H1 (cell line): ENCODE data around the gene KRT83. TPM values are rescaled to one million over a fixed set of nuclear protein-coding genes. Genes with fewer than 3 reads are reported as not detected.

Source experiments
- CTCF ChIA-PET: fragments of 300-600 bp; sonication (Branson Sonifier 250); formaldehyde crosslinking; loops from one replicate; lab custom pipeline; 2021; ENCODE audit not compliant: partially characterized antibody; lab: Charles Lee
- POLR2A ChIA-PET: fragments of 300-600 bp; sonication (Branson Sonifier 250); formaldehyde crosslinking; loops from one replicate; lab custom pipeline; 2021; ENCODE audit warnings: inconsistent platforms; ENCODE audit not compliant: partially characterized antibody; lab: Charles Lee
- DNase-seq, 2 experiments: peaks; one replicate each; pipeline versions ENCODE4 v3.0.0 to v3.0.0-alpha.2; 2010 to 2022; ENCODE audit warnings: low spot score in 2 of 2, low read depth in 1 of 2, mixed read lengths in 1 of 2
- FAIRE-seq: peaks from 2 replicates; lab custom pipeline; 2011; peaks lifted over from hg19 to GRCh38; lab: Jason Lieb, UNC
- H2AFZ ChIP-seq: 2 replicates; pipeline ENCODE4 v1.8.1; 2012; ENCODE audit warnings: low read length, inconsistent platforms
- H2AK5ac ChIP-seq: 2 replicates; pipeline ENCODE4 v1.6.1; 2013; ENCODE audit warnings: low read depth, low read length
- H2BK120ac ChIP-seq: replicated peaks from 2 replicates; pipeline ENCODE3; 2013; ENCODE audit warnings: low read depth, low read length, inconsistent platforms
- H2BK12ac ChIP-seq: 2 replicates; pipeline ENCODE4 v1.6.1; 2013; ENCODE audit warnings: low read depth, low read length
- H2BK15ac ChIP-seq: 2 replicates; pipeline ENCODE4 v1.6.1; 2013; ENCODE audit warnings: low read length
- H2BK20ac ChIP-seq: 2 replicates; pipeline ENCODE4 v1.6.1; 2013; ENCODE audit warnings: low read length
- H2BK5ac ChIP-seq: 2 replicates; pipeline ENCODE4 v1.6.1; 2013; ENCODE audit warnings: low read depth, low read length
- H3K14ac ChIP-seq: 2 replicates; pipeline ENCODE4 v1.6.1; 2013; ENCODE audit warnings: inconsistent platforms; ENCODE audit not compliant: insufficient read length
- H3K18ac ChIP-seq: 2 replicates; pipeline ENCODE4 v1.6.1; 2013; ENCODE audit warnings: low read length; ENCODE audit errors: extremely low read depth
- H3K23ac ChIP-seq: 2 replicates; pipeline ENCODE4 v1.6.1; 2013; ENCODE audit warnings: inconsistent platforms; ENCODE audit not compliant: insufficient read length
- H3K23me2 ChIP-seq: 2 replicates; pipeline ENCODE4 v1.6.1; 2013; ENCODE audit warnings: low read depth, low read length
- H3K27ac ChIP-seq: 2 replicates; pipeline ENCODE4 v1.6.1; 2011; ENCODE audit warnings: low read depth, low read length, inconsistent platforms
- H3K27me3 ChIP-seq, 4 experiments: replicated peaks in 1 of 4; 1 replicate in 1 of 4; 2 replicates in 3 of 4; pipeline versions ENCODE4 v1.6.1 to v1.8.1; 2011 to 2013; ENCODE audit warnings: low read length in 3 of 4, mild to moderate bottlenecking in 3 of 4, inconsistent platforms in 2 of 4, mixed read lengths in 2 of 4, moderate library complexity in 1 of 4; ENCODE audit not compliant: control insufficient read depth in 3 of 4, insufficient read depth in 3 of 4; ENCODE audit errors: extremely low read depth in 1 of 4
- H3K36me3 ChIP-seq, 4 experiments: 2 replicates each; pipeline versions ENCODE4 v1.6.1 to v1.8.1; 2011 to 2013; ENCODE audit warnings: mild to moderate bottlenecking in 4 of 4, low read length in 3 of 4, moderate library complexity in 2 of 4, control low read depth in 1 of 4, inconsistent platforms in 1 of 4; ENCODE audit not compliant: insufficient read depth in 4 of 4, control insufficient read depth in 2 of 4
- H3K4ac ChIP-seq: replicated peaks from 2 replicates; pipeline ENCODE3; 2013; ENCODE audit warnings: low read length, low read depth, mixed read lengths, inconsistent platforms; ENCODE audit not compliant: insufficient read length
- H3K4me1 ChIP-seq, 4 experiments: replicated peaks in 1 of 4; 1 replicate in 1 of 4; 2 replicates in 3 of 4; pipeline versions ENCODE4 v1.6.1 to v1.8.1; 2011 to 2013; ENCODE audit warnings: low read length in 3 of 4, inconsistent platforms in 2 of 4, mixed read lengths in 1 of 4; ENCODE audit not compliant: insufficient read depth in 4 of 4, control insufficient read depth in 3 of 4
- H3K4me2 ChIP-seq, 2 experiments: 2 replicates each; pipeline versions ENCODE4 v1.6.1 to v1.8.1; 2011 to 2013; ENCODE audit warnings: low read depth in 2 of 2, low read length in 2 of 2, control low read depth in 1 of 2, inconsistent platforms in 1 of 2, mild to moderate bottlenecking in 1 of 2; ENCODE audit not compliant: insufficient read depth in 1 of 2
- H3K4me3 ChIP-seq, 4 experiments: fragments of 200-600, 300-600 bp in 1 of 4; sonication (generic), shearing (Covaris generic), sonication (Bioruptor Twin) in 1 of 4; 2 replicates each; pipeline versions ENCODE4 v1.5.1 to v1.8.1; 2011 to 2016; ENCODE audit warnings: low read length in 4 of 4, low read depth in 3 of 4, control low read depth in 2 of 4, inconsistent platforms in 2 of 4, mild to moderate bottlenecking in 2 of 4, mixed read lengths in 1 of 4, moderate library complexity in 1 of 4; ENCODE audit not compliant: insufficient read depth in 2 of 4; ENCODE audit errors: extremely low read depth in 1 of 4
- H3K56ac ChIP-seq: replicated peaks from 2 replicates; pipeline ENCODE3; 2013; ENCODE audit warnings: low read depth, mild to moderate bottlenecking, mixed read lengths, low read length, inconsistent platforms; ENCODE audit not compliant: insufficient read length
- H3K79me1 ChIP-seq: 2 replicates; pipeline ENCODE4 v1.6.1; 2013; ENCODE audit warnings: low read depth, low read length, control low read depth
- H3K79me2 ChIP-seq, 2 experiments: 2 replicates each; pipeline versions ENCODE4 v1.6.1 to v1.8.1; 2012 to 2013; ENCODE audit warnings: low read length in 2 of 2, mild to moderate bottlenecking in 2 of 2, inconsistent platforms in 1 of 2; ENCODE audit not compliant: insufficient read depth in 2 of 2, control insufficient read depth in 1 of 2
- H3K9ac ChIP-seq, 4 experiments: replicated peaks in 1 of 4; 1 replicate in 1 of 4; 2 replicates in 3 of 4; pipeline versions ENCODE4 v1.6.1 to v1.8.1; 2011 to 2013; ENCODE audit warnings: low read depth in 3 of 4, low read length in 3 of 4, control low read depth in 2 of 4, mild to moderate bottlenecking in 2 of 4, moderate library complexity in 2 of 4, inconsistent platforms in 1 of 4; ENCODE audit errors: extremely low read depth in 1 of 4
- H3K9me3 ChIP-seq, 2 experiments: 2 replicates each; pipeline versions ENCODE4 v1.6.1 to v1.8.1; 2012 to 2013; ENCODE audit warnings: mild to moderate bottlenecking in 2 of 2, moderate library complexity in 2 of 2, control low read depth in 1 of 2, inconsistent platforms in 1 of 2, low read depth in 1 of 2, low read length in 1 of 2, mixed read lengths in 1 of 2; ENCODE audit not compliant: insufficient read depth in 2 of 2
- H4K20me1 ChIP-seq, 2 experiments: replicated peaks in 1 of 2; 2 replicates each; pipeline versions ENCODE3 to v1.8.1; 2011 to 2013; ENCODE audit warnings: inconsistent platforms in 2 of 2, low read length in 2 of 2, mild to moderate bottlenecking in 1 of 2; ENCODE audit not compliant: insufficient read depth in 2 of 2, control insufficient read depth in 1 of 2
- H4K5ac ChIP-seq: 2 replicates; pipeline ENCODE4 v1.6.1; 2013; ENCODE audit warnings: low read length, low read depth, mixed read lengths, inconsistent platforms; ENCODE audit not compliant: insufficient read length
- H4K8ac ChIP-seq: 2 replicates; pipeline ENCODE4 v1.8.0; 2013; ENCODE audit warnings: mild to moderate bottlenecking, moderate library complexity, low read length, inconsistent platforms; ENCODE audit not compliant: insufficient read depth; ENCODE audit errors: extremely low read depth
- H4K91ac ChIP-seq: replicated peaks from 2 replicates; pipeline ENCODE3; 2013; ENCODE audit warnings: low read length, mixed read lengths, inconsistent platforms; ENCODE audit not compliant: insufficient read length
- CBX5 ChIP-seq: fragments of 300-800, 300-1000 bp; sonication (generic); IDR thresholded peaks from 2 replicates; pipeline ENCODE4 v1.7.1; 2016; ENCODE audit warnings: antibody characterized with exemption, low read length, low read depth
- CEBPB ChIP-seq: IDR thresholded peaks from 2 replicates; pipeline ENCODE4 v1.6.1; 2012; ENCODE audit warnings: low read depth, low read length
- E2F6 ChIP-seq: IDR thresholded peaks from 2 replicates; pipeline ENCODE4 v1.6.1; 2012; ENCODE audit warnings: inconsistent platforms
- GABPA ChIP-seq: IDR thresholded peaks from 2 replicates; pipeline ENCODE4 v1.6.1; 2011; ENCODE audit warnings: mild to moderate bottlenecking, low read length, moderate library complexity, borderline replicate concordance; ENCODE audit not compliant: insufficient read depth
- JUN ChIP-seq: IDR thresholded peaks from 2 replicates; pipeline ENCODE4 v1.6.1; 2011; ENCODE audit warnings: low read depth, mild to moderate bottlenecking, improper control_type of control experiment, low read length
- NRF1 ChIP-seq: IDR thresholded peaks from 2 replicates; pipeline ENCODE4 v1.6.1; 2011; ENCODE audit warnings: mild to moderate bottlenecking, low read depth, low read length, improper control_type of control experiment
- RXRA ChIP-seq: IDR thresholded peaks from 2 replicates; pipeline ENCODE4 v1.6.1; 2011; ENCODE audit warnings: low read depth, mild to moderate bottlenecking, low read length, moderate library complexity; ENCODE audit not compliant: insufficient read depth
- SAP30 ChIP-seq: fragments of 300-600 bp; sonication (generic); IDR thresholded peaks from 2 replicates; pipeline ENCODE4 v1.7.1; 2012; ENCODE audit warnings: low read length, moderate library complexity, mild to moderate bottlenecking, inconsistent platforms; ENCODE audit not compliant: insufficient read depth, insufficient replicate concordance
- SIRT6 ChIP-seq: IDR thresholded peaks from one replicate; pipeline ENCODE4 v1.7.1; 2012; ENCODE audit warnings: low read length, inconsistent platforms
- WGBS, 2 experiments: shearing (Covaris generic) in 1 of 2; methylation state at CpG; one replicate each; pipeline versions ENCODE4 v1.1.6 to v1.1.7; 2013 to 2015; ENCODE audit warnings: low lambda C conversion rate in 2 of 2, mixed read lengths in 2 of 2, inconsistent platforms in 1 of 2, low coverage in 1 of 2, missing lambda C conversion rate in 1 of 2; ENCODE audit not compliant: insufficient replicate concordance in 2 of 2, insufficient coverage in 1 of 2, insufficient read length in 1 of 2; ENCODE audit errors: extremely low coverage in 1 of 2, missing lambda C conversion rate in 1 of 2; 5-methylcytosine and 5-hydroxymethylcytosine counted together
- polyA plus RNA-seq, 7 experiments: library from polyadenylated mRNA; depleted of rRNA in 3 of 7; stranded (reverse) in 5 of 7; unstranded in 2 of 7; fragments of >200 nt in 5 of 7; fragments of 200-250 nt in 2 of 7; gene quantifications; 1 replicate in 5 of 7; 2 replicates in 1 of 7; 4 replicates in 1 of 7; pipeline versions ENCODE4 v1.2.1 to v1.2.3, GENCODE V29; 2011 to 2013; ENCODE audit warnings: missing spikeins in 2 of 7, mixed read lengths in 2 of 7
- total RNA-seq: library from RNA; stranded (reverse); fragmentation: NEBNext Ultra II Directional; extraction: Animal tissue kit (Norgen Biotek cat#: 25700); gene quantifications from 2 replicates; pipeline ENCODE4 v1.2.1, GENCODE V29; 2021

KRT83 gene
- total and polyA plus RNA-seq, 2 of the 8 experiments (the other 6 are each of a cell fraction or from before 2014, with no cell fraction given): not detected

- no peak for DNase-seq
- TF ChIP-seq NRF1 (no peak), E2F6 (no peak), CBX5 (no peak), SAP30 (no peak), CEBPB (no peak), RXRA (no peak), GABPA (no peak), SIRT6 (no peak), JUN (no peak)
Measured at GRCh38 chr12:52313461-52313860, 7.7 kb downstream of the KRT83 start.

More at GRCh38 chr12:52313461-52313860, 7.7 kb downstream of the KRT83 start:
- H3K4me1 ChIP-seq: peaks cover 0 to 2% (median 0%) of the 10 kb centered on the region in 4 experiments; a peak in 1 of 7 replicates
- H3K9ac ChIP-seq: no peak overlapping the region
- no peak overlapping the region for H3K4ac ChIP-seq
- no peak overlapping the region for H3K14ac ChIP-seq
- no peak overlapping the region for H3K4me2 ChIP-seq
- no peaks in the 10 kb centered on the region for H3K79me2 ChIP-seq
- H2BK5ac ChIP-seq: no peak overlapping the region
- H3K9me3 ChIP-seq: no peaks in the 10 kb centered on the region; a peak in 1 of 4 replicates
- H4K91ac ChIP-seq: no peak overlapping the region
- H3K36me3 ChIP-seq: no peaks in the 10 kb centered on the region
- no peak overlapping the region for H3K23ac ChIP-seq
- no peak overlapping the region for H3K27ac ChIP-seq
- no peak overlapping the region for H3K18ac ChIP-seq
- no peak overlapping the region for H4K5ac ChIP-seq
- peaks cover 6% of the 10 kb centered on the region; the same call in 1 of the 2 replicates for H3K23me2 ChIP-seq
- no peak overlapping the region for H3K4me3 ChIP-seq
- FAIRE-seq: no peak
- no peak overlapping the region for H2BK12ac ChIP-seq
- WGBS, 2 experiments: 90% methylated on average over 3 of the region's 3 CpGs; no CpG with 5 or more reads in 1 of the 2 experiments
- H3K79me1 ChIP-seq: no peaks in the 10 kb centered on the region
- H3K56ac ChIP-seq: no peak overlapping the region
- H4K8ac ChIP-seq: no peak overlapping the region
- H4K20me1 ChIP-seq: no peaks in the 10 kb centered on the region
- H2BK20ac ChIP-seq: no peak overlapping the region
- H2BK15ac ChIP-seq: no peak overlapping the region
- peaks cover 7 to 24% (median 14%) of the 10 kb centered on the region in 4 experiments for H3K27me3 ChIP-seq
- ChIA-PET POLR2A (no interaction called here), CTCF (interaction anchor here (0.6 to 13.1 kb wide), 14 partner anchors 10 to 401 kb away, joined by 3 to 353 read pairs (median 6); partner anchors contain the start of genes KRT83 and KRT86)
- H2AFZ ChIP-seq: no peak overlapping the region
- H2AK5ac ChIP-seq: no peak overlapping the region
- H2BK120ac ChIP-seq: no peak overlapping the region
